K562 (cell line): ENCODE results near the gene CDT1.

ENCODE experiments used
- EZH2 ChIP-seq: IDR thresholded peaks from 2 replicates; pipeline ENCODE4 v1.6.1; 2012; ENCODE audit warnings: low read depth, mild to moderate bottlenecking, inconsistent platforms, low read length, borderline replicate concordance
- NCOR1 ChIP-seq: fragments of 450-650 bp; IDR thresholded peaks from 2 replicates; pipeline ENCODE4 v1.6.1; 2016; ENCODE audit warnings: mild to moderate bottlenecking, moderate library complexity
- POLR2AphosphoS5 ChIP-seq: IDR thresholded peaks from 2 replicates; pipeline ENCODE4 v1.6.1; 2011; ENCODE audit warnings: mild to moderate bottlenecking, low read depth, low read length, moderate library complexity; ENCODE audit not compliant: control insufficient read depth, insufficient read depth
- RAD51 ChIP-seq: fragments of 450-650 bp; IDR thresholded peaks from 2 replicates; pipeline ENCODE4 v1.7.1; 2016; ENCODE audit warnings: low read depth, mild to moderate bottlenecking, borderline replicate concordance
- SIN3A ChIP-seq, 2 experiments: fragments of 150-350 bp in 1 of 2; IDR thresholded peaks; 2 replicates each; pipeline ENCODE4 v1.6.1; 2011 to 2016; ENCODE audit warnings: borderline replicate concordance in 2 of 2, low read depth in 2 of 2, low read length in 2 of 2, mild to moderate bottlenecking in 2 of 2, moderate library complexity in 2 of 2; ENCODE audit not compliant: control insufficient read depth in 1 of 2
- SMARCE1 ChIP-seq: fragments of 450-650 bp; IDR thresholded peaks from 2 replicates; pipeline ENCODE4 v1.7.1; 2016; ENCODE audit warnings: mild to moderate bottlenecking
- YY1 ChIP-seq, 3 experiments: IDR thresholded peaks; 2 replicates each; pipeline ENCODE4 v1.6.1; 2011; ENCODE audit warnings: low read length in 2 of 3, mild to moderate bottlenecking in 2 of 3, moderate library complexity in 2 of 3, borderline replicate concordance in 1 of 3, control low read depth in 1 of 3, low read depth in 1 of 3; ENCODE audit not compliant: insufficient read depth in 3 of 3, insufficient replicate concordance in 2 of 3, control insufficient read depth in 1 of 3, insufficient read length in 1 of 3; ENCODE audit errors: extremely low read depth in 1 of 3
- TF ChIP-seq, protein P1 (sequence below), 3 experiments: IDR thresholded peaks in 2 of 3; conservative IDR thresholded peaks in 1 of 3; 2 replicates each; pipeline ENCODE4 v1.5.1; 2011 to 2012; ENCODE audit warnings: low read length in 3 of 3, mild to moderate bottlenecking in 3 of 3, control low read depth in 2 of 3, improper control_type of control experiment in 1 of 3, inconsistent platforms in 1 of 3, low read depth in 1 of 3, mixed read lengths in 1 of 3, moderate library complexity in 1 of 3; ENCODE audit not compliant: insufficient read depth in 2 of 3
- TF ChIP-seq, protein P2 (sequence below): sonication (generic); formaldehyde crosslinking; IDR thresholded peaks from 2 replicates; pipeline ENCODE4 v1.9.0; 2022; ENCODE audit warnings: mild to moderate bottlenecking, missing genetic modification reagents
- TF ChIP-seq, protein P3 (sequence below): fragments of 150-350 bp; conservative IDR thresholded peaks from 2 replicates; pipeline ENCODE4 v1.6.1; 2014; ENCODE audit warnings: low read length
- TF ChIP-seq, protein P4 (sequence below): IDR thresholded peaks from 2 replicates; pipeline ENCODE4 v1.6.1; 2014; ENCODE audit warnings: antibody characterized with exemption

DNA sequence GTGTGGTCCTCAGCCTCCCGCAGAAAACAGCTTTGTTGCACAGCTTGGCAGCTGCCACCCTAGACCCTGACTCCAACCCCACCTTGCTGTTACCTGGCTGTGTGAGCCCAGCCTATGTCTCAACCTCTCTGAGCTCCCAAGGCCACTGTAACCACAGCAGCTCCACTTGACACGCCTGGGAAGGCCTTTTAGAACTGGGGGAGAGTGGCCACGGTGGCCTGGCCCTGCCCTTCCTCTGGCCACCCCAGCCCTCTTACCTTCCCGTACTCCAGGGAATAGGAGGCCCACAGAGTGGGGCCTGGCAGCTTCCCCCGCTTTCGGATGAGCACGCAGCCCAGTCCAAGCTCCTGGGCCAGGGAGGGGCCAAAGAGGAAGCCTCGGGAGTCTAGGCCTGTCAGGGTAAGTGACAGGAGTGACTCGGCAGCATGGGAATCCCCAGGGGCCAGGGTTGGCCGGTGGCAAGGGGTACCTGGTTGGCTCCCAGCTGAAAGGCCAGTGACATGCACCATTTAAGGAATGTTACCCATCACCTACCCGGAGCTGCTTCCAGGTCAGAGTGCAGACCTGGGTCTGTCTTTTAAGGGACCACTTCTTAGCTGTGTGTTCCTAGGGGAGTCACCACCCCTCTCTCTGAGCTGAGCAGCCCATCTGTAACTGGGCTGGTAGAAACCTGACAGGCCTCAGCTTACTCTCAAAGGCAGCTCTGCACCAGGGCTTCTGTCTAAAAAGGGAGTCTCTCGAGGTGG, 6.8 kb downstream of the CDT1 start:
- TF ChIP-seq NCOR1 = no peak
- TF ChIP-seq, protein P1, sequence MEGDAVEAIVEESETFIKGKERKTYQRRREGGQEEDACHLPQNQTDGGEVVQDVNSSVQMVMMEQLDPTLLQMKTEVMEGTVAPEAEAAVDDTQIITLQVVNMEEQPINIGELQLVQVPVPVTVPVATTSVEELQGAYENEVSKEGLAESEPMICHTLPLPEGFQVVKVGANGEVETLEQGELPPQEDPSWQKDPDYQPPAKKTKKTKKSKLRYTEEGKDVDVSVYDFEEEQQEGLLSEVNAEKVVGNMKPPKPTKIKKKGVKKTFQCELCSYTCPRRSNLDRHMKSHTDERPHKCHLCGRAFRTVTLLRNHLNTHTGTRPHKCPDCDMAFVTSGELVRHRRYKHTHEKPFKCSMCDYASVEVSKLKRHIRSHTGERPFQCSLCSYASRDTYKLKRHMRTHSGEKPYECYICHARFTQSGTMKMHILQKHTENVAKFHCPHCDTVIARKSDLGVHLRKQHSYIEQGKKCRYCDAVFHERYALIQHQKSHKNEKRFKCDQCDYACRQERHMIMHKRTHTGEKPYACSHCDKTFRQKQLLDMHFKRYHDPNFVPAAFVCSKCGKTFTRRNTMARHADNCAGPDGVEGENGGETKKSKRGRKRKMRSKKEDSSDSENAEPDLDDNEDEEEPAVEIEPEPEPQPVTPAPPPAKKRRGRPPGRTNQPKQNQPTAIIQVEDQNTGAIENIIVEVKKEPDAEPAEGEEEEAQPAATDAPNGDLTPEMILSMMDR (IDR thresholded peaks at IDR 0.05 in 2 of 3, conservative IDR thresholded peaks at IDR 0.05 in 1 of 3; ENCODE audit: insufficient read depth in 2 of 3, low read depth in 1 of 3, low read length in 3 of 3) = no peak
- TF ChIP-seq YY1 (IDR thresholded peaks at IDR 0.05; ENCODE audit: borderline replicate concordance in 1 of 3, control insufficient read depth in 1 of 3, extremely low read depth in 1 of 3, insufficient read depth in 3 of 3, insufficient read length in 1 of 3, insufficient replicate concordance in 2 of 3, low read depth in 1 of 3, low read length in 2 of 3) = no peak
- TF ChIP-seq, protein P2, sequence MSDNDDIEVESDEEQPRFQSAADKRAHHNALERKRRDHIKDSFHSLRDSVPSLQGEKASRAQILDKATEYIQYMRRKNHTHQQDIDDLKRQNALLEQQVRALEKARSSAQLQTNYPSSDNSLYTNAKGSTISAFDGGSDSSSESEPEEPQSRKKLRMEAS = no peak
- no peak for TF ChIP-seq RAD51
- TF ChIP-seq SIN3A (IDR thresholded peaks at IDR 0.05; ENCODE audit: borderline replicate concordance in 2 of 2, control insufficient read depth in 1 of 2, low read depth in 2 of 2, low read length in 2 of 2) = peak; percentile 70 to 90; a peak in 1 of 4 replicates
- no peak for TF ChIP-seq POLR2AphosphoS5
- TF ChIP-seq, protein P3, sequence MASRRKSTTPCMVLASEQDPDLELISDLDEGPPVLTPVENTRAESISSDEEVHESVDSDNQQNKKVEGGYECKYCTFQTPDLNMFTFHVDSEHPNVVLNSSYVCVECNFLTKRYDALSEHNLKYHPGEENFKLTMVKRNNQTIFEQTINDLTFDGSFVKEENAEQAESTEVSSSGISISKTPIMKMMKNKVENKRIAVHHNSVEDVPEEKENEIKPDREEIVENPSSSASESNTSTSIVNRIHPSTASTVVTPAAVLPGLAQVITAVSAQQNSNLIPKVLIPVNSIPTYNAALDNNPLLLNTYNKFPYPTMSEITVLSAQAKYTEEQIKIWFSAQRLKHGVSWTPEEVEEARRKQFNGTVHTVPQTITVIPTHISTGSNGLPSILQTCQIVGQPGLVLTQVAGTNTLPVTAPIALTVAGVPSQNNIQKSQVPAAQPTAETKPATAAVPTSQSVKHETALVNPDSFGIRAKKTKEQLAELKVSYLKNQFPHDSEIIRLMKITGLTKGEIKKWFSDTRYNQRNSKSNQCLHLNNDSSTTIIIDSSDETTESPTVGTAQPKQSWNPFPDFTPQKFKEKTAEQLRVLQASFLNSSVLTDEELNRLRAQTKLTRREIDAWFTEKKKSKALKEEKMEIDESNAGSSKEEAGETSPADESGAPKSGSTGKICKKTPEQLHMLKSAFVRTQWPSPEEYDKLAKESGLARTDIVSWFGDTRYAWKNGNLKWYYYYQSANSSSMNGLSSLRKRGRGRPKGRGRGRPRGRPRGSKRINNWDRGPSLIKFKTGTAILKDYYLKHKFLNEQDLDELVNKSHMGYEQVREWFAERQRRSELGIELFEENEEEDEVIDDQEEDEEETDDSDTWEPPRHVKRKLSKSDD = no peak
- TF ChIP-seq SMARCE1 = no peak
- TF ChIP-seq EZH2 = no peak
- TF ChIP-seq, protein P4, sequence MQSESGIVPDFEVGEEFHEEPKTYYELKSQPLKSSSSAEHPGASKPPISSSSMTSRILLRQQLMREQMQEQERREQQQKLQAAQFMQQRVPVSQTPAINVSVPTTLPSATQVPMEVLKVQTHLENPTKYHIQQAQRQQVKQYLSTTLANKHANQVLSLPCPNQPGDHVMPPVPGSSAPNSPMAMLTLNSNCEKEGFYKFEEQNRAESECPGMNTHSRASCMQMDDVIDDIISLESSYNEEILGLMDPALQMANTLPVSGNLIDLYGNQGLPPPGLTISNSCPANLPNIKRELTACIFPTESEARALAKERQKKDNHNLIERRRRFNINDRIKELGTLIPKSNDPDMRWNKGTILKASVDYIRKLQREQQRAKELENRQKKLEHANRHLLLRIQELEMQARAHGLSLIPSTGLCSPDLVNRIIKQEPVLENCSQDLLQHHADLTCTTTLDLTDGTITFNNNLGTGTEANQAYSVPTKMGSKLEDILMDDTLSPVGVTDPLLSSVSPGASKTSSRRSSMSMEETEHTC = no peak
